Activated naive CD8-positive, alpha-beta T cell treated with anti-CD3 and anti-CD28 coated beads for 36 hours (primary cell): Measurements from ENCODE around the gene TLR1. TPM values are rescaled to one million over a fixed set of nuclear protein-coding genes. Genes with fewer than 3 reads are reported as not detected.

Experiments
- DNase-seq: peaks from one replicate; pipeline ENCODE4 v3.0.0; 2021
- H3K27ac Mint-ChIP-seq: one replicate; pipeline ENCODE4 v1.8.0; 2022; ENCODE audit warnings: mild to moderate bottlenecking, moderate library complexity, mixed read lengths
- H3K27me3 Mint-ChIP-seq: one replicate; pipeline ENCODE4 v1.8.0; 2022; ENCODE audit warnings: mild to moderate bottlenecking, mixed read lengths
- H3K36me3 Mint-ChIP-seq: one replicate; pipeline ENCODE4 v1.8.0; 2021; ENCODE audit warnings: mild to moderate bottlenecking, mixed read lengths
- H3K4me1 Mint-ChIP-seq: one replicate; pipeline ENCODE4 v1.8.0; 2021; ENCODE audit warnings: mixed read lengths
- H3K4me3 Mint-ChIP-seq: one replicate; pipeline ENCODE4 v1.8.0; 2022; ENCODE audit warnings: mild to moderate bottlenecking, moderate library complexity, mixed read lengths
- H3K9me3 Mint-ChIP-seq: one replicate; pipeline ENCODE4 v1.8.0; 2022; ENCODE audit warnings: mixed read lengths
- total RNA-seq, 2 experiments: library from RNA; stranded (reverse); gene quantifications; one replicate each; pipeline ENCODE4 v1.2.3, GENCODE V29; 2021

Gene TLR1
- total RNA-seq, 2 experiments from 2014 or later, result 1.6 to 2.4 TPM

GRCh38 chr4:38747629-38748028 lies 57.0 kb downstream of the TLR1 start:
- Mint-ChIP-seq H3K27ac (no peak overlapping the region), H3K27me3 (no peaks in the 10 kb centered on the region), H3K9me3 (peaks cover 14% of the 10 kb centered on the region), H3K4me1 (peaks cover 14% of the 10 kb centered on the region), H3K4me3 (no peak overlapping the region), H3K36me3 (peaks cover 2% of the 10 kb centered on the region)
- no peak for DNase-seq

Other genes starting within 250 kb of the TLR1 start
- gene KLF3, start 140.6 kb downstream of the TLR1 start, total RNA-seq, result 10 to 100 TPM; 10.0 to 10.4 TPM
- gene TLR10, start 21.8 kb downstream of the TLR1 start, total RNA-seq, result under 1 TPM; 0.26 to 0.29 TPM
- 1 to 10 TPM; 2.9 to 4.4 TPM for gene TLR6, start 52.0 kb upstream of the TLR1 start, total RNA-seq
- under 1 TPM in 1 of 2 experiments, not detected in 1; 0.38 TPM for gene FAM114A1, start 63.0 kb upstream of the TLR1 start, total RNA-seq
- gene TMEM156, start 227.6 kb upstream of the TLR1 start, total RNA-seq, result 10 to 100 TPM; 11.3 to 11.7 TPM